ENCODE results near the gene ANKS1B. TPM values are rescaled to one million over a fixed set of nuclear protein-coding genes. Genes with fewer than 3 reads are reported as not detected.

Gene ANKS1B
- total RNA-seq, 1 experiment from 2014 or later: 0.54 TPM

GRCh38 chr12:99200711-99201384 is 783.9 kb downstream of the ANKS1B start:
- Histone ChIP-seq H3K79me2 (ENCODE audit: insufficient read depth, low read length) (no peaks in the 10 kb centered on the region), H3K27me3 (ENCODE audit: insufficient read depth, low read length) (0 out of 2 replicates have a peak, but pooled peaks cover 9% of the 10 kb centered on the region), H2AFZ (ENCODE audit: low read depth, low read length, poor library complexity, severe bottlenecking) (no peak overlapping the region), H3K9ac (ENCODE audit: low read length) (no peak overlapping the region), H3K4me3 (replicated peaks in 1 of 2; ENCODE audit: low read depth in 1 of 2, low read length in 2 of 2) (no peak overlapping the region), H3K36me3 (ENCODE audit: control insufficient read depth in 1 of 2, insufficient read depth in 2 of 2, low read length in 2 of 2) (no peaks in the 10 kb centered on the region), H3K27ac (ENCODE audit: low read depth, low read length) (no peak overlapping the region), H3K4me1 (ENCODE audit: control insufficient read depth in 1 of 2, insufficient read depth in 2 of 2, low read length in 2 of 2) (no peaks in the 10 kb centered on the region), H3K4me2 (ENCODE audit: low read length) (no peak overlapping the region), H3K9me3 (ENCODE audit: control insufficient read depth in 1 of 2, insufficient read depth in 1 of 2, low read depth in 1 of 2, low read length in 2 of 2) (no peaks in the 10 kb centered on the region), H3K9me2 (ENCODE audit: insufficient read depth) (no peaks in the 10 kb centered on the region), H4K20me1 (ENCODE audit: insufficient read depth) (no peaks in the 10 kb centered on the region)
- intact Hi-C loops (cut with micrococcal nuclease): no loop called here
- BruUV-seq (replicated peaks): no TSS peak
- ATAC-seq (no peak), DNase-seq (ENCODE audit: low read depth, low spot score) (no peak)
- ChIA-PET RAD21 (ENCODE audit: low non-redundant PET in 1 of 2, low total read pairs in 2 of 2, uncharacterized antibody in 2 of 2, unreplicated experiment in 2 of 2) (no interaction called here), POLR2A (no interaction called here), CTCF (no interaction called here)
- TF ChIP-seq SIN3A (IDR thresholded peaks at IDR 0.05; ENCODE audit: low read depth) (no peak), FOSL1 (IDR thresholded peaks at IDR 0.05; ENCODE audit: low read depth) (no peak), EZH2 (IDR thresholded peaks at IDR 0.05) (no peak), CTCF (IDR thresholded peaks at IDR 0.05 in 2 of 3, conservative IDR thresholded peaks at IDR 0.05 in 1 of 3; ENCODE audit: borderline replicate concordance in 1 of 3, insufficient read depth in 1 of 3, low read depth in 2 of 3, low read length in 2 of 3) (no peak), JUND (IDR thresholded peaks at IDR 0.05) (no peak), YY1 (IDR thresholded peaks at IDR 0.05; ENCODE audit: extremely low read depth, insufficient replicate concordance, low read depth, low read length) (no peak), MAX (IDR thresholded peaks at IDR 0.05) (no peak), ZBTB33 (IDR thresholded peaks at IDR 0.05; ENCODE audit: extremely low read depth, insufficient replicate concordance, low read length) (no peak), CEBPB (IDR thresholded peaks at IDR 0.05; ENCODE audit: low read depth) (no peak), ATF3 (IDR thresholded peaks at IDR 0.05) (no peak)

All from HCT116 (cell line).